Mucosa of gallbladder (tissue), 1 donor: ENCODE results near the gene PKP4. TPM values are rescaled to one million over a fixed set of nuclear protein-coding genes. Genes with fewer than 3 reads are reported as not detected.

Experiments
- DNase-seq: peaks from one replicate; pipeline ENCODE4 v3.0.0-alpha.2; 2020; ENCODE audit warnings: low spot score
- total RNA-seq: library from RNA; stranded (reverse); gene quantifications from one replicate; pipeline ENCODE4 v1.2.1, GENCODE V29; 2021
- donor health status: DM: no; HTN: no; CAD: no.

PKP4 gene
- total RNA-seq, 1 donor from 2014 or later: 90.3 TPM

DNA sequence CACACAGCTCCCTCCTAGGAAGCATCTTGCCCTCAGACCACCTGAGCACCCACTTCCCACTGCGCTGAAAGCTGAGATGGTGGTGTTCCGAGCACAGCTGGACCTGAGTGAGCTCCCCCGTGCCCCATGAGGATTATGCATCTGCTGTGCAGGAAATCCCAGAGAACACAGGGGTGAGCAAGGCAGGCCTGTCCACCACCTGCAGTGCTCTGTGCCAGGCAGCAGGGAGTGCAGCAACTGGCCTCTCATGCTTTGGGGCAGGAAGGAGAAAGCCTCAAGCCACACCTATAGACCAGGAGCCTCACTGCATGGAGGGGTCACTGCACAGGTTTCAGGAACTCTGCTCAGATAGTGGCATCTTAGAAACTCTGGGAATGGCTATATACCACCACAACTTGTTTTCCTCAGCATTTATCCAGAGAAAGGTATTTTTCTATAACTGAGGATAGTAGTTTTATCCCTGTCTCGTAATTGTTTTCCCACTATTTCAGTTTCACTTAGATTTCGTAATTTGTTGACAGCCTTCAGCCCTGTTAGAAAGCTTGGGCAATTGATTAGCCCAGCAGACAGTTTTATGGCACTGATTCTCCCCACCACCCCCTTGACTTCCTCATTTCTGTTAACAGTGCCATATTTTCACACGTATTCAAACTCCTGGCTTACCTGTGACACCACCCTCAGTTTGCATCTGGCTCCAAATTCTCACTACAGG is 194.1 kb downstream of the PKP4 start:
- DNase-seq: no peak

DNA sequence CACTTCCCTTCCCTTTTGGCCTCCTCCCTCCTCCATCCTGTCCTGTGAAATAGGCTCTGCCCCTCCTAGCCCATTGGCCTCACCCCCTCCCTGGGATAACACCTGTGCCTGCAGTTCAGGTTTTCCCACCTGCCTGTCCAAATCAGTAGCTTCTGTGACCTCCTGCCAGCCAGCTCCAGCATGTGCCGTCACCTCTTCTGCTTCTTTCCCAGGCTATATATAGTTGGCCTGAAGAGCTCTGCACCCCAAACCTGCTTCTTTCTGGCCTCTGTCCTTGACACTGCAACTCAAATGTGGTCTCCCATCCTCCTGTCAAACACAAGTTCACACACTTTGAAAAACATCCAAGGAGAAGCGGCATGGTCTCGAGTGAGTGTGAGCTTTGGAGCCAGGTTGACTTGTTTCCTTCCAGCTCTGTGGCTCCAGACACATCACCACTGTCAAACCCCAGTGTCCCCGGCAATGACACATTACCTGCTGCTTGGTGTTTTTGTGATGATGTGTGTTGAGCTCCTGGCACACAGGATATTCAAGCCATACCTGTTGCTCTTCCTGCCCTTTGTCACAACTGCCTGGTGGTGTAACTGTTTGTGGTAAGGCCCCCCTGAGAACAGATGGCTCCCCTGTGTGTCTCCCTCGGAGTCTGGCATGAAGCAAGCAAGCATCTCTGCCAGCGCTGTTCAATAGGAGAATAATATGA is 194.8 kb downstream of the PKP4 start:
- DNase-seq: no peak

DNA sequence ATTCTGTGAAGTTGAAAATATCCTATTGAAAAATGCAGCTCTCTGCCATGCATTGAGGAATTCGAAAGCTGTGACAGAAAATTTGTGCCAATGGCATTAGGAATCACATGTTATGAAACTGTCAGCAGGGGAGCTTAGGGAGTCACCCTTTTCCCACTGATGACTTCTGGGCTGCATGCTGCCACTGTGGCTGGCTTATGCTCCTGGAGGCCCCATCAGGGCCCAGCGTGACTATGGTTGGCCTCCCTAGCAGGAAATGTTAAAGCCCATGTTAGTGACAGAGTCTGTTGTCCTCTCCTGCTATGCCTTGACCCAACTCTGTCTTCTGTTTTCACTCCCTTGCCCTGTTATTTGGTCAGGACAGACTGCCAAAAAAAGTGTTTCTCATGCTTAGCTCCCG is 198.9 kb downstream of the PKP4 start:
- no peak for DNase-seq

- no peak for DNase-seq
These were observed 199.9 kb downstream of the PKP4 start for GRCh38 chr2:158656492-158657229.

DNA sequence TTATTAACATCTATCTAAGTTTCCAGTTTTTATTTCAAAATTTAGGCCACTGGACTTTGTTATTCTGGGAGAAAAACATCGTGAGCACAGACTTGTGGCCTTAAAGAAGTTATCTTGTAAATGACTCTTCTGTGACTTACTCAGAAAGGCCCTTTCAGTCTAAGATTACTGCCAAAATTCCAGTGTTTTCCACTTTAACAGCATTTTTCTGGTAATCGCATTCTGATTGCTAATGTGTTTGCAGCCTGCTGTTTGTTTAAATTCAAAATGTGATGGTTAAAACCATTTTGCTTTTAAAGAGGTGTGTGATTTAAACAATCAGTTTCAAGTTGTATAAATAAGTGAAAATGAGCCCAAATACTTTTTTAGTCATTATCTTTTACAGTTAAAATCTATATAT is 201.6 kb downstream of the PKP4 start:
- no peak for DNase-seq

- no peak for DNase-seq
These were observed 202.7 kb downstream of the PKP4 start for GRCh38 chr2:158659483-158659882.

DNA sequence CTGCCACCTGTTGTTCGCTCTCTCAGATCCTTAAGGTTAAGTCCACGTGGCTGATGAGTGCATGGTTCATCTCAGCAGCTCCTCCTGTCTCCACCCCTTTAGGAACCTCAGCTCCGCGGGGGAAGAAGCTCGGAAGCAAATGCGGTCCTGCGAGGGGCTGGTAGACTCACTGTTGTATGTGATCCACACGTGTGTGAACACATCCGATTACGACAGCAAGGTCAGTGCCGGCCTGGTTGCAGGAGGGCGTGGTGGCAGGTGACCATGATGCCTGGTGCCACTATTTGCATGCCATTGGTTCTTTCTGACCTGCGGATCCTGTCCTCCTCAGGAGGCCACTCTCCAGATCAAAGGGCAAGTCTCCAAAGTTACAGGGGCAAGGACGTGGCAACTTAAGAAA is 204.5 kb downstream of the PKP4 start:
- no peak for DNase-seq

DNA sequence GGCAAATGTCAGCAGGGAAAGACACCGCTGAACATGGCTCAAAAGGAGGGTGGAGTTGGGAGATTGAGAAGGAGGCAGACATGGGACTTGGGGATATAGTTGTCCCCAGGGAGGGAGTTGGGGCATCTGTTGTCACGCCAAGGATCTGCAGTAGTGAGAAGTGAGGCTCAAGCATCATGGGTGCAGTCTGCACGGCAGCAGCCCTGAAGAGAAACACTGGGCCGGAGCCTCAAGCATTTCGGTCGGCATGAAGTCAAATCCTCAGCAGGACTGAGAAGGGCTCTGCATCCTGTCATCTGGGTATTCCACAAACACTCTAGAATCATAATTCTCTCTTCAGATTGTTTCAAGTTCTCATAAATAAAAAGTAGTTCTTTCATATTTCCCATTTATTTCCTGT is 205.7 kb downstream of the PKP4 start:
- DNase-seq: no peak

DNA sequence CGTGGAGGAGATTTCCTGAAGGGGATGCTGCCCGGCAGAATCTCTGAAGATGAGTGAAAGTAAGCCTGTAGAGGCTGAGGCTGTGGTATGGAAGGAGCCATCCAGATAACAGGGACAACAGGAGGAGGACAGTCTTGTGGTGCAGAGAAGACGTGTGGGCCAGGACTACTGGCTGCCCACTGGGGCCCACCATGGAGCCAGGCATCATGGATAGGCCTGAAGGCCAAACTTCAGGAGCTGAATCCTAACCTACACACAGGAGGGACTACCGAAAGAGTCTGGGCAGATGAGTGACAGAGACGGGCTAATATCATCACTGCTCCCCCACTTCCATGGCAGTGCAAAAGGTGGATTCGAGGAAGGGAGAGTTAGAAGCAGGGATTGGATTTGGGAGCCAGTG is 207.0 kb downstream of the PKP4 start:
- no peak for DNase-seq

GRCh38 chr2:158664987-158665386 is 208.2 kb downstream of the PKP4 start:
- DNase-seq: no peak

DNA sequence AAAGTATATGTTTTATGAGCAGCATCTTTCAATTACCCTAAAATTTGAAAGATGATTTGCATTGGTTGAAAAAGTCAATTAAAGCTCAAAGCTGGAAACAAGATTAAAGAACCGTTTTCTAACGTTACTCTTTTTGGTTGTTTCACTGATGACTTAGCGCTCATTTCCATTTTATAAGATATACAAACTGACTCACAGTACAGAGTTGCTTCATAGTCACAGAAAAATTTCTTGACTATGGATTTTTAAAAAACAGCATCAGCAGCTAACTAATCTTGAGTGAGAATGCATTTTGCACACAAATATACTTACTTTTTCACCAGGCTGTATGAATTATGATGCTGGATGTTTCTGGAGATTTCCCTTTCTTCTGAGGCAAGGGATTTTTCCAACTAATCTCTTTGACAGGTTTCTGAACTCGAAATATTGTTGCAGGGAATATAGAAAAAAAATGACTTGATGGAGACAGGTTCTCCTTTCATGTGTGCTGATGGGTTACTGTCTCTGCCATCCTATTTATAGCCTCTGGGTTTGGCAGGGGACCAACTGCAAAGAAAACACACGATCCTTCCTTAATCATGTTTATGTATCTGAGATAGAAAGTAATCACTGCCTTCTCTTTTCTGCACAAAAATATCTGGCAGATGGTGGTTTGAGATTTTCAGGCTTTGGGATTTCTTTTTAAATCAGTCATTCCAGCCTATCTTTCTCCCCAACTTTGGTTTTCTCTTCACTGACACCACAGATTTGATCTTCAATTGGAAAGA is 209.0 kb downstream of the PKP4 start:
- DNase-seq: no peak

DNA sequence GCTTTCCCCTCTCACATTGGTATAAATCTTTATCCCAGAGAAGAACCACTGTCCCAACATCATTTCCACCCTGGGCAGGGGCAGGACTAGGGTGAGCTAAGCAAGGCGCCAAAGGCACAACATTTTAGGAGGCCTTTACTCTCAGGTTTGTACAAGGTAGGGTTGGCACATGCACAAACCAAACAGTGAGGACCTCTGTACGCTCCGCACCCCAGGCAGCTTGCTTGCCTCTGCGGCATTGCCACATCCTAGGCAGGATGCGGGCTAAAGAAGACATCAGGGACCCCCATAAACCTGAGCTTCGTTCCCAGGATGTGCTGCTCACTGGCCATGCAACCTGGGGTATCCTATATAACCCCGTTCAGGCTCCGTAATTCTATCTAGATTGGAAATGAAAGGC is 210.2 kb downstream of the PKP4 start:
- no peak for DNase-seq

- DNase-seq: no peak
These were observed 210.8 kb downstream of the PKP4 start for GRCh38 chr2:158667586-158667985.

GRCh38 chr2:158668001-158668765 is 211.4 kb downstream of the PKP4 start:
- DNase-seq: no peak

DNA sequence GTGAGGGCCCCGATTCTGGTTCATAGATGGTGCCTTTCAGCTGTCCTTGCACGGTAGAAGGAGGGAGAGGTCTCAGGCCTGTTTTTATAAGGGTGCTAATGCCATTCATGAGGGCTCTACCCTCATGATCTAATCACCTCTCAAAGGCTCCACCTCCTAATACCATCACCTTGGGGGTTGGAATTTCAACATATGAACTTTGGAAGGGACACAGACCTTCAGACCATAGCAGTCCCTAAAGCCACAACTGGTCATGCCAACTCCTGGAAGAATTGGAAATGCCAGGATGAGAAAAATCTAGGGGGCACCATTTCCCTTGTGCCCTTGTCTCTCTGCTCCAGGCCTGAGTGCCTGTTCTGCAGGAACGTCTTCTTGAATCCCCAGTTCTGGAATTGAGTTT is 213.5 kb downstream of the PKP4 start:
- DNase-seq: no peak

GRCh38 chr2:158671360-158672245 is 214.9 kb downstream of the PKP4 start:
- DNase-seq: no peak

DNA sequence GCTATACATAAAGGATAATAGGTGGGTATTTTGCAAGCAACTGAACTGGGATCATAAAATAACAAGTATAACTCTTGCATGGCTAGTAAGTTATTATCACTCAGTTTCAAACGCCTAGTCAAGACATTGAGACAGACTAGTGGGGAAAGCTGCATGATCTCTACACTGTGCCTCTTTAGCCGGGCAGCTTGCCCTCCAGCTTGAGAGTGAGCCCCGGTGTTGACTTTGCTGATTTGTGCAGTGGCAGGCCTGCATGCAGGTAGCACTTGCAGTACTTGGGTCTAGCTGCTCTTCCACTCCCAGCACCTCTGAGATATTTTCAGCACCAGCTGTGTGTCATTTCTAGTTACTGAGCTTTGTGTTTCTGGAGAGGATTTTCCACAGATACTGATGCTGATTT is 219.5 kb downstream of the PKP4 start:
- no peak for DNase-seq

GRCh38 chr2:158676696-158677095 is 219.9 kb downstream of the PKP4 start:
- DNase-seq: no peak

- no peak for DNase-seq
These were observed 220.8 kb downstream of the PKP4 start for GRCh38 chr2:158677542-158677941.

GRCh38 chr2:158681816-158682215 is 225.1 kb downstream of the PKP4 start:
- no peak for DNase-seq
